K562 (cell line): ENCODE data around the gene ATP2B1.

ENCODE experiments used
- CC2D1A ChIP-seq: fragments of 450-650 bp; IDR thresholded peaks from 2 replicates; pipeline ENCODE4 v1.6.1; 2017; ENCODE audit warnings: mild to moderate bottlenecking
- CREBBP ChIP-seq: IDR thresholded peaks from one replicate; pipeline ENCODE4 v1.6.1; 2012; ENCODE audit warnings: low read depth, mild to moderate bottlenecking, control low read depth, inconsistent platforms, low read length
- CTCF ChIP-seq, 3 experiments: IDR thresholded peaks in 2 of 3; conservative IDR thresholded peaks in 1 of 3; 2 replicates each; pipeline ENCODE4 v1.5.1; 2011 to 2012; ENCODE audit warnings: low read length in 3 of 3, mild to moderate bottlenecking in 3 of 3, control low read depth in 2 of 3, improper control_type of control experiment in 1 of 3, inconsistent platforms in 1 of 3, low read depth in 1 of 3, mixed read lengths in 1 of 3, moderate library complexity in 1 of 3; ENCODE audit not compliant: insufficient read depth in 2 of 3
- HDAC1 ChIP-seq, 2 experiments: fragments of 450-650 bp; IDR thresholded peaks; 2 replicates each; pipeline ENCODE4 v1.6.1; 2016 to 2017; ENCODE audit warnings: inconsistent platforms in 1 of 2, mild to moderate bottlenecking in 1 of 2, moderate library complexity in 1 of 2
- IRF1 ChIP-seq: sonication (generic); formaldehyde crosslinking; IDR thresholded peaks from 2 replicates; pipeline ENCODE4 v1.8.0; 2022; ENCODE audit warnings: missing genetic modification reagents, mild to moderate bottlenecking, borderline replicate concordance
- PTBP1 ChIP-seq: fragments of 200-400 bp; formaldehyde crosslinking; IDR thresholded peaks from 2 replicates; pipeline ENCODE4 v1.6.1; 2017; ENCODE audit warnings: low read depth, low read length
- ZHX1 ChIP-seq: fragments of 150-350 bp; conservative IDR thresholded peaks from 2 replicates; pipeline ENCODE4 v1.6.1; 2014; ENCODE audit warnings: low read length

- TF ChIP-seq CTCF (IDR thresholded peaks at IDR 0.05 in 2 of 3, conservative IDR thresholded peaks at IDR 0.05 in 1 of 3; ENCODE audit: insufficient read depth in 2 of 3, low read depth in 1 of 3, low read length in 3 of 3) = no peak
- TF ChIP-seq IRF1 (CRISPR knock-in tag) = no peak
- no peak for TF ChIP-seq HDAC1 (IDR thresholded peaks at IDR 0.05)
- no peak for TF ChIP-seq ZHX1
- no peak for TF ChIP-seq CC2D1A
- TF ChIP-seq PTBP1 = no peak
- TF ChIP-seq CREBBP = no peak
These were observed 118.9 kb downstream of the ATP2B1 start for GRCh38 chr12:89589753-89590152.
